Loucy (cell line): ENCODE measurements around the gene RPL29.

Experiments used
- EZH2phosphoT487 ChIP-seq: fragments of 200-600 bp; IDR thresholded peaks from 2 replicates; pipeline ENCODE4 v1.6.1; 2018; ENCODE audit warnings: antibody characterized with exemption, mild to moderate bottlenecking, moderate library complexity, borderline replicate concordance
- TF ChIP-seq, protein P1 (sequence below): fragments of 200-600 bp; sonication (generic); conservative IDR thresholded peaks from 2 replicates; pipeline ENCODE4 v1.5.1; 2014; ENCODE audit warnings: mild to moderate bottlenecking, antibody characterized with exemption, low read length

GRCh38 chr3:51966922-51967383 is 28.7 kb downstream of the RPL29 start:
- TF ChIP-seq, protein P1, sequence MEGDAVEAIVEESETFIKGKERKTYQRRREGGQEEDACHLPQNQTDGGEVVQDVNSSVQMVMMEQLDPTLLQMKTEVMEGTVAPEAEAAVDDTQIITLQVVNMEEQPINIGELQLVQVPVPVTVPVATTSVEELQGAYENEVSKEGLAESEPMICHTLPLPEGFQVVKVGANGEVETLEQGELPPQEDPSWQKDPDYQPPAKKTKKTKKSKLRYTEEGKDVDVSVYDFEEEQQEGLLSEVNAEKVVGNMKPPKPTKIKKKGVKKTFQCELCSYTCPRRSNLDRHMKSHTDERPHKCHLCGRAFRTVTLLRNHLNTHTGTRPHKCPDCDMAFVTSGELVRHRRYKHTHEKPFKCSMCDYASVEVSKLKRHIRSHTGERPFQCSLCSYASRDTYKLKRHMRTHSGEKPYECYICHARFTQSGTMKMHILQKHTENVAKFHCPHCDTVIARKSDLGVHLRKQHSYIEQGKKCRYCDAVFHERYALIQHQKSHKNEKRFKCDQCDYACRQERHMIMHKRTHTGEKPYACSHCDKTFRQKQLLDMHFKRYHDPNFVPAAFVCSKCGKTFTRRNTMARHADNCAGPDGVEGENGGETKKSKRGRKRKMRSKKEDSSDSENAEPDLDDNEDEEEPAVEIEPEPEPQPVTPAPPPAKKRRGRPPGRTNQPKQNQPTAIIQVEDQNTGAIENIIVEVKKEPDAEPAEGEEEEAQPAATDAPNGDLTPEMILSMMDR, result no peak
- no peak for TF ChIP-seq EZH2phosphoT487
